Measurements from ENCODE around the gene TXN2.

The TXN2 gene

GRCh38 chr22:36486619-36487384 is 5.4 kb upstream of the TXN2 start:
- DNase-seq (ENCODE audit: low read depth in 2 of 2, low spot score in 1 of 2), result peak; percentile 22 to 37

- no peak for DNase-seq (ENCODE audit: low read depth in 2 of 2, low spot score in 1 of 2)
These were observed 473 bp downstream of the TXN2 start for GRCh38 chr22:36480941-36481392.

- DNase-seq (ENCODE audit: low read depth in 2 of 2, low spot score in 1 of 2), result no peak
These were observed 2.5 kb downstream of the TXN2 start for GRCh38 chr22:36478966-36479365.

GRCh38 chr22:36475341-36475740 is 6.1 kb downstream of the TXN2 start:
- no peak for DNase-seq (ENCODE audit: low read depth in 2 of 2, low spot score in 1 of 2)

- no peak for DNase-seq (ENCODE audit: low read depth in 2 of 2, low spot score in 1 of 2)
These were observed 8.8 kb downstream of the TXN2 start for GRCh38 chr22:36472689-36473088.

GRCh38 chr22:36471341-36471821 is 10.1 kb downstream of the TXN2 start:
- no peak for DNase-seq (ENCODE audit: low read depth in 2 of 2, low spot score in 1 of 2)

- no peak for DNase-seq (ENCODE audit: low read depth in 2 of 2, low spot score in 1 of 2)
These were observed 10.5 kb downstream of the TXN2 start for GRCh38 chr22:36470994-36471331.

- peak; percentile 55 to 71 for DNase-seq (ENCODE audit: low read depth in 2 of 2, low spot score in 1 of 2)
These were observed 11.1 kb downstream of the TXN2 start for GRCh38 chr22:36470162-36470993.

- no peak for DNase-seq (ENCODE audit: low read depth in 2 of 2, low spot score in 1 of 2)
These were observed 12.2 kb downstream of the TXN2 start for GRCh38 chr22:36469094-36469710.

- no peak for DNase-seq (ENCODE audit: low read depth in 2 of 2, low spot score in 1 of 2)
These were observed 13.5 kb downstream of the TXN2 start for GRCh38 chr22:36467946-36468345.

GRCh38 chr22:36467042-36467810 is 14.2 kb downstream of the TXN2 start:
- no peak for DNase-seq (ENCODE audit: low read depth in 2 of 2, low spot score in 1 of 2)

- DNase-seq (ENCODE audit: low read depth in 2 of 2, low spot score in 1 of 2), result no peak
These were observed 15.2 kb downstream of the TXN2 start for GRCh38 chr22:36466258-36466657.

GRCh38 chr22:36465232-36466021 is 16.0 kb downstream of the TXN2 start:
- DNase-seq (ENCODE audit: low read depth in 2 of 2, low spot score in 1 of 2), result no peak

GRCh38 chr22:36464715-36465231 is 16.7 kb downstream of the TXN2 start:
- no peak for DNase-seq (ENCODE audit: low read depth in 2 of 2, low spot score in 1 of 2)

- no peak for DNase-seq (ENCODE audit: low read depth in 2 of 2, low spot score in 1 of 2)
These were observed 17.7 kb downstream of the TXN2 start for GRCh38 chr22:36463783-36464184.

- DNase-seq (ENCODE audit: low read depth in 2 of 2, low spot score in 1 of 2), result no peak
These were observed 19.5 kb downstream of the TXN2 start for GRCh38 chr22:36461665-36462649.

- no peak for DNase-seq (ENCODE audit: low read depth in 2 of 2, low spot score in 1 of 2)
These were observed 21.2 kb downstream of the TXN2 start for GRCh38 chr22:36460202-36460601.

GRCh38 chr22:36457688-36458450 is 23.6 kb downstream of the TXN2 start:
- DNase-seq (ENCODE audit: low read depth in 2 of 2, low spot score in 1 of 2), result no peak

All from stimulated activated CD8-positive, alpha-beta memory T cell treated with anti-CD3 and anti-CD28 coated beads, Interleukin-4, amount 100 ng/mL, for 1 hour (primary cell).